GM12875 (cell line): Measurements from ENCODE around the gene LIMS2.

Experiments used
- H3K4me3 ChIP-seq: one replicate; pipeline ENCODE4 v1.5.1; 2011; ENCODE audit warnings: low read depth, low read length, control low read depth
- TF ChIP-seq, protein P1 (sequence below): IDR thresholded peaks from 2 replicates; pipeline ENCODE4 v1.5.1; 2011; ENCODE audit warnings: low read depth, mild to moderate bottlenecking, control low read depth, inconsistent platforms, low read length, moderate library complexity, borderline replicate concordance; ENCODE audit not compliant: insufficient read depth

LIMS2 gene

DNA sequence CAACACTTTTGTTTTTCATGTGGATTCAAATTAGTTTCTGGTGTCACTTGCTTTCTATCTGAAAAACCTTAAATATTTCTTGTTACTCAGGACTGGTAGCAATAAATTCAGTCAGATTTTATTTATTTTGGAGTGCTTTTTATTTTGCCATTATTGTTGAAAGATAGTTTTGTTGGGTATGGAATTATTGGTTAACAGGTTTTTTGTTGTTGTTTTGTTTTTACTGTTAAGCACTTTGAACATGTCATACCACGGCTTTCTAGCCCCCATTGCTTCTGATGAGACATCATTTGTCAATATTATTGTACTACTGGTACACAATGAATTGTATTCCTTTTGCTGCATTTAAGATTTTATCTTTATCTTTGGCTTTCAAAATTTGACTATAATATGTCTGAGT lies 13.1 kb upstream of the LIMS2 start:
- no peak overlapping the region for H3K4me3 ChIP-seq
- TF ChIP-seq, protein P1, sequence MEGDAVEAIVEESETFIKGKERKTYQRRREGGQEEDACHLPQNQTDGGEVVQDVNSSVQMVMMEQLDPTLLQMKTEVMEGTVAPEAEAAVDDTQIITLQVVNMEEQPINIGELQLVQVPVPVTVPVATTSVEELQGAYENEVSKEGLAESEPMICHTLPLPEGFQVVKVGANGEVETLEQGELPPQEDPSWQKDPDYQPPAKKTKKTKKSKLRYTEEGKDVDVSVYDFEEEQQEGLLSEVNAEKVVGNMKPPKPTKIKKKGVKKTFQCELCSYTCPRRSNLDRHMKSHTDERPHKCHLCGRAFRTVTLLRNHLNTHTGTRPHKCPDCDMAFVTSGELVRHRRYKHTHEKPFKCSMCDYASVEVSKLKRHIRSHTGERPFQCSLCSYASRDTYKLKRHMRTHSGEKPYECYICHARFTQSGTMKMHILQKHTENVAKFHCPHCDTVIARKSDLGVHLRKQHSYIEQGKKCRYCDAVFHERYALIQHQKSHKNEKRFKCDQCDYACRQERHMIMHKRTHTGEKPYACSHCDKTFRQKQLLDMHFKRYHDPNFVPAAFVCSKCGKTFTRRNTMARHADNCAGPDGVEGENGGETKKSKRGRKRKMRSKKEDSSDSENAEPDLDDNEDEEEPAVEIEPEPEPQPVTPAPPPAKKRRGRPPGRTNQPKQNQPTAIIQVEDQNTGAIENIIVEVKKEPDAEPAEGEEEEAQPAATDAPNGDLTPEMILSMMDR, result no peak

DNA sequence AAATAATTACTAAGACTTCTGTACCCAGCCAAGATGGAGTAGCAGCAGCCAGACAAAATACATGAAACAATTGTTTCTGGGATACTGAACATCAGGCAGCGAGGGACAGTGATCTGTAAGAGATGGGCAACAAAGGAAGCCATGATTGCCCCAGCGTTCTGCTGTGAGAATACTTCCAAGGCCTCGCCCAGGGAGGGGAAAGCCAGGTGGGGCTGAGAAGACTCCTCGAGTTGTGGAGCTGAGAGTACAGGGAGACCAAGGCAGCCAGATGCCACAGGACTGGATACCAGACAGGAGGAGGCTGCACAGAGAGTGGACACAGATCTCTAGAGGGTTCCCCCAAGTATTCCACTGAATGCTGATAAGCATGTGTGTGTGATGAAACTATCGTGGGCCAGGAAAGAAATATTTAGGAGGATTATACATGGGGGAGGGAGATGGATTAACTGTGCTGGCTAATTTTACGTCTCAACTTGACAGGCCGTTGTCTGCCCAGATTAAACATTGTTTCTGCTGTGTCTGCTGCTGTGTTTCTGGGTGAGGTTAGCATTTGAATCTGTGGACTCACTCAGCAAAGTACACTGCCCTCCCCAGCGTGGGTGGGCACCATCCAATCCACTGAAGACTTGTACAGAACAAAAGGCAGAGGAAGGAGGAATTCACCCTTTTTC lies 10.2 kb upstream of the LIMS2 start:
- no peak overlapping the region for H3K4me3 ChIP-seq
- TF ChIP-seq, protein P1, result no peak

DNA sequence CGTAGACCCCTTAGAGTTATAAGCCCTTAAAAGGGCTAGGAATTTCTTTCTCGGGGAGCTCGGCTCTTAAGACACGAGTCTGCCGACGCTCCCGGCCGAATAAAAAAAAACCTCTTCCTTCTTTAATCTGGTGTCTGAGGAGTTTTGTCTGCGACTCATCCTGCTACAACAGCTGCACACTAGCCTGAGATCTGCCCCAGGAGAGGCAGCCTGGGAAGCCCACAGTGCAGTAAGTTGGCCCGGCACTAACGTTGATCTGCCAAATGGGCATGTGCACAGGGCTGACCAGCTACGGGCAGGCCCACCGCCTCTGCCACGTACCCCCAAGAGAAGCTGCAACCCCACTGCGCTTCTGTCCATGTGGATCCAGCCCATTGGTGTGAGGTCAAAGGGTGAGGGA lies 8.4 kb upstream of the LIMS2 start:
- TF ChIP-seq, protein P1, result no peak
- H3K4me3 ChIP-seq, result no peak overlapping the region

DNA sequence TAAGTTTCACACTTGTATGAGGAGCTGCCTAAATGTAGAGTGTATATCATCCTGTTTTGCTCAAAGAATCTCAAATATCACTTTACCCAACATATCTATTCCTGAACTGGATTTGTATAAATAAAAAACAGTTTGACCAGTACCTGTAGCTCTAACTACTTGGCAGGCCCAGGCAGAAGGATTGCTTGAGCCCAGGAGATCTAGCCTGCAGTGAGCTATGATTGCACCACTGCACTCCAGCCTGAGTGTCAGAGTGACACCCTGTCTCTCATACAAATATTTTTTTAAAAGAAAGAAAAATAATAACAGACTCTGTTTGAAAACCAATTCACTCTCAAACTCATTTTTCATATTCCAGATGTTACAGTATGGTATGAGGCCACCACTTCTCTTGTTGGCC lies 7.7 kb upstream of the LIMS2 start:
- TF ChIP-seq, protein P1, result no peak
- no peak overlapping the region for H3K4me3 ChIP-seq

DNA sequence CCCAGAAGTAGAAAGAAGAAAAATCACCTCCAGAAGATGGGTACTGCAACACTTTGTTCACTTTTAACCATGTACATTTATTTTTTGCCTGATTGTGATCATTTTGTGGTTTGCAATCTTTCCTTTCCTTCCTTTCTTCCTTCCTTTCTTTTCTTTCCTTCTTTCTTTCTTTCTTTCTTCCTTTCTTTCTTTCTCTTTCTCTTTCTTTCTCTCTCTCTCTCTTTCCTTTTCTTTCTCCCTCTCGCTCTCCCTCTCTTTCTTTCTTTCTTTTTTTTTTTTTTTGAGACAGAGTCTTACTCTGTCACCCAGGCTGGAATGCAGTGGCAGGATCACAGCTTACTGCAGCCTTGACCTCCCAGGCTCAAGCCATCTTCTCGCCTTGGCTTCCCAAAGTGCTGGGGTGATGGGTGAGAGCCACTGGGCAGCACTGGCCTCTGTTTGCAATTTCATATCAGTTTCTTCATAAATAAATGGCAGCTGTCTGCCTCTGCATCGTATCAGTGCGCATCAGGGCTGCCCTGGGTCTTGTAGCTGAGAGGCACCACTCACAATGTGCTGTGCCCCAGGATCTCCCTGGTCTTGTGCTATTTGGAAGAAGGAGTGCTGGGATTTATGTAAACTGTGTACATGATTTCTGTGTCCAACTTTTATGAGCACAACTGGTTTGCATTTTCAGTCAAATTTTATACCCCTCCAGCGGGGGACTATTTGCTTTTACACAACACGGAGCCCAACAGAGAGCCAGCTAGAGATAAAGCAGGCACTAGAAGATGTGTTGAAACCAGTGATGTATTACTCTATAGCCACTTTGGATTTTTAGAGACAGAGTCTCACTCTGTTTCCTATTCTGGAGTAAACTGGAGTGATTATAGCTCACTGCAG lies 6.9 kb upstream of the LIMS2 start:
- no peak overlapping the region for H3K4me3 ChIP-seq
- TF ChIP-seq, protein P1, result no peak

DNA sequence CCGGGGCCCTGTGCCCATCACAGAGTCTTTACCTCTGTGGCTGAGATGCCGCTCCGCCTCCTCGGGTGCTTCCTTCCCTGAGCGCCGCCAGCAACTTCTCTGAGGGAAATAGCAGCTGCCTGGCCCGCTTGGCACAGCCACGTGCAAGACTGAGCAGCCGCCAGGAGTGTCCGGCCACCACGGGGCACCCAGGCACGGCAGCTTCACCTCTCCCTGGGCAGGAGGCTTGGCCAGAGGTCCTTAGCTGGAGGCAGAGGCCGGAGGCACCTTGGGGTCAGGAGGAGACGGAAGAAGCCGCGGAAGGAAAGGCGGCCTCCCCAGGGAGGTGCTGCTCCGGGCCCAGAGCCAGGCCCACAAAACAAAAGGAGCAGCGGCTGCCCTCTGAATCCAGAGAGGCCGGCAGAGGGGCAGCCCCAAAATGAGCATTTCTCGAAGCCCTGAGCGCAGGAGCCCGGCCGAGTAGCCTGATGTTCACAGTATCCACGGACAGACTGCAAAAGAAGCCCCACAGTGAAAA lies 6.0 kb upstream of the LIMS2 start:
- TF ChIP-seq, protein P1, result no peak
- no peak overlapping the region for H3K4me3 ChIP-seq
